ENCODE measurements around the gene COQ8A. TPM values are rescaled to one million over a fixed set of nuclear protein-coding genes. Genes with fewer than 3 reads are reported as not detected.

COQ8A gene
- total and polyA plus RNA-seq, 2 experiments from 2014 or later, result 22.9 to 26.4 TPM

GRCh38 chr1:226981386-226981817 is 41.3 kb downstream of the COQ8A start:
- TF ChIP-seq EZH2phosphoT487 (IDR thresholded peaks at IDR 0.05; ENCODE audit: low read depth, severe bottlenecking, unreplicated experiment) (no peak), CTCF (IDR thresholded peaks at IDR 0.05; ENCODE audit: poor library complexity) (no peak)
- no peaks in the 10 kb centered on the region for H3K27me3 ChIP-seq
- H3K36me3 ChIP-seq (replicated peaks; ENCODE audit: insufficient read depth, low read depth), result no peaks in the 10 kb centered on the region
- H3K9me2 ChIP-seq (replicated peaks; ENCODE audit: insufficient read depth), result no peaks in the 10 kb centered on the region
- no peaks in the 10 kb centered on the region for H4K20me1 ChIP-seq (ENCODE audit: insufficient read depth, poor library complexity, severe bottlenecking)
- 83% methylated on average over 12 of the region's 12 CpGs for WGBS (ENCODE audit: low lambda C conversion rate, missing lambda C conversion rate)
- no peak overlapping the region for H2AFZ ChIP-seq
- DNase-seq (ENCODE audit: low spot score), result no peak
- H3K4me3 ChIP-seq, result no peak overlapping the region
- no peaks in the 10 kb centered on the region for H3K79me2 ChIP-seq
- H3K27ac ChIP-seq, result no peak overlapping the region
- no peak overlapping the region for H3K4me2 ChIP-seq
- no peaks in the 10 kb centered on the region for H3K9me3 ChIP-seq (ENCODE audit: low read depth)
- H3K4me1 ChIP-seq (ENCODE audit: insufficient read depth), result no peaks in the 10 kb centered on the region

- Histone ChIP-seq H3K4me3 (no peak overlapping the region), H3K79me2 (no peaks in the 10 kb centered on the region), H3K36me3 (replicated peaks; ENCODE audit: insufficient read depth, low read depth) (no peaks in the 10 kb centered on the region), H3K4me1 (ENCODE audit: insufficient read depth) (no peaks in the 10 kb centered on the region), H2AFZ (no peak overlapping the region), H3K27ac (no peak overlapping the region), H4K20me1 (ENCODE audit: insufficient read depth, poor library complexity, severe bottlenecking) (no peaks in the 10 kb centered on the region), H3K4me2 (no peak overlapping the region), H3K27me3 (no peaks in the 10 kb centered on the region), H3K9me2 (replicated peaks; ENCODE audit: insufficient read depth) (no peaks in the 10 kb centered on the region), H3K9me3 (ENCODE audit: low read depth) (no peaks in the 10 kb centered on the region)
- TF ChIP-seq EZH2phosphoT487 (IDR thresholded peaks at IDR 0.05; ENCODE audit: low read depth, severe bottlenecking, unreplicated experiment) (no peak), EZH2 (IDR thresholded peaks at IDR 0.05; ENCODE audit: borderline replicate concordance) (no peak), CTCF (IDR thresholded peaks at IDR 0.05; ENCODE audit: poor library complexity) (no peak)
- WGBS (ENCODE audit: low lambda C conversion rate, missing lambda C conversion rate), result 94% methylated on average over 18 of the region's 18 CpGs
- no peak for DNase-seq (ENCODE audit: low spot score)
Observed at GRCh38 chr1:226981838-226982237, 41.7 kb downstream of the COQ8A start.

GRCh38 chr1:226982451-226983177 is 42.5 kb downstream of the COQ8A start:
- WGBS (ENCODE audit: low lambda C conversion rate, missing lambda C conversion rate), result 96% methylated on average over 27 of the region's 31 CpGs
- peaks cover under 1% of the 10 kb centered on the region for H3K4me1 ChIP-seq (ENCODE audit: insufficient read depth)
- no peak for TF ChIP-seq EZH2 (IDR thresholded peaks at IDR 0.05; ENCODE audit: borderline replicate concordance)
- TF ChIP-seq EZH2phosphoT487 (IDR thresholded peaks at IDR 0.05; ENCODE audit: low read depth, severe bottlenecking, unreplicated experiment), result no peak
- no peak for TF ChIP-seq CTCF (IDR thresholded peaks at IDR 0.05; ENCODE audit: poor library complexity)
- H3K4me2 ChIP-seq, result no peak overlapping the region
- no peak for DNase-seq (ENCODE audit: low spot score)
- no peaks in the 10 kb centered on the region for H3K9me2 ChIP-seq (replicated peaks; ENCODE audit: insufficient read depth)
- H3K79me2 ChIP-seq, result no peaks in the 10 kb centered on the region
- H3K27me3 ChIP-seq, result no peaks in the 10 kb centered on the region
- H3K4me3 ChIP-seq, result no peak overlapping the region
- H3K9me3 ChIP-seq (ENCODE audit: low read depth), result no peaks in the 10 kb centered on the region
- H3K36me3 ChIP-seq (replicated peaks; ENCODE audit: insufficient read depth, low read depth), result no peaks in the 10 kb centered on the region
- no peaks in the 10 kb centered on the region for H4K20me1 ChIP-seq (ENCODE audit: insufficient read depth, poor library complexity, severe bottlenecking)
- no peak overlapping the region for H3K27ac ChIP-seq
- H2AFZ ChIP-seq, result no peak overlapping the region

Measured in hepatocyte (in vitro differentiated cells).